HEK293 (cell line): ENCODE measurements around the gene B4GALT1.

Experiments
- CTCF ChIA-PET: fragments of 350-600 bp; formaldehyde crosslinking; extraction: SDS; loops from one replicate; lab custom pipeline; 2021; ENCODE audit warnings: antibody characterized with exemption; lab: Yijun Ruan, JAX
- POLR2A ChIA-PET: fragments of 300-600 bp; formaldehyde crosslinking; extraction: SDS; loops from one replicate; lab custom pipeline; 2020; ENCODE audit warnings: antibody characterized with exemption, inconsistent platforms; lab: Yijun Ruan, JAX
- H3K27ac ChIP-seq: fragments of 200-500 bp; sonication (Bioruptor generic); 2 replicates; pipeline ENCODE4 v1.5.1; 2014; ENCODE audit warnings: low read depth, low read length, control low read depth, inconsistent platforms; ENCODE audit errors: extremely low read depth
- H3K36me3 ChIP-seq, 2 experiments: fragments of 200-500 bp in 1 of 2; sonication (Bioruptor generic) in 1 of 2; 1 replicate in 1 of 2; 2 replicates in 1 of 2; pipeline ENCODE4 v1.5.1; 2014 to 2017; ENCODE audit warnings: inconsistent platforms in 2 of 2, low read length in 2 of 2; ENCODE audit not compliant: control insufficient read depth in 2 of 2, insufficient read depth in 1 of 2
- H3K4me1 ChIP-seq: fragments of 200-500 bp; sonication (Bioruptor generic); 2 replicates; pipeline ENCODE4 v1.5.1; 2014; ENCODE audit warnings: mild to moderate bottlenecking, low read length, inconsistent platforms; ENCODE audit not compliant: control insufficient read depth, insufficient read depth
- H3K4me3 ChIP-seq: 2 replicates; pipeline ENCODE4 v1.5.1; 2011; ENCODE audit warnings: low read depth, mild to moderate bottlenecking, control low read depth, low read length, moderate library complexity
- H3K9me3 ChIP-seq: fragments of 200-500 bp; sonication (Bioruptor generic); 2 replicates; pipeline ENCODE4 v1.5.1; 2014; ENCODE audit warnings: low read depth, low read length, inconsistent platforms; ENCODE audit not compliant: control insufficient read depth, insufficient read depth
- BCL11A ChIP-seq: fragments of 450-650 bp; formaldehyde crosslinking; IDR thresholded peaks from 2 replicates; pipeline ENCODE4 v1.5.1; 2016; ENCODE audit warnings: low read depth, missing biosample characterization, missing genetic modification characterization
- EGR2 ChIP-seq: fragments of 450-650 bp; formaldehyde crosslinking; IDR thresholded peaks from 2 replicates; pipeline ENCODE4 v1.5.1; 2016; ENCODE audit warnings: low read depth, missing biosample characterization, missing genetic modification characterization
- GLIS1 ChIP-seq: fragments of 450-650 bp; formaldehyde crosslinking; IDR thresholded peaks from 2 replicates; pipeline ENCODE4 v1.5.1; 2016; ENCODE audit warnings: missing biosample characterization, missing genetic modification characterization
- MZF1 ChIP-seq: fragments of 450-650 bp; formaldehyde crosslinking; IDR thresholded peaks from 2 replicates; pipeline ENCODE4 v1.5.1; 2017; ENCODE audit warnings: missing biosample characterization, missing genetic modification characterization, borderline replicate concordance
- OSR2 ChIP-seq: fragments of 450-650 bp; formaldehyde crosslinking; IDR thresholded peaks from 2 replicates; pipeline ENCODE4 v1.5.1; 2016; ENCODE audit warnings: missing biosample characterization, missing genetic modification characterization
- OVOL3 ChIP-seq: fragments of 450-650 bp; formaldehyde crosslinking; IDR thresholded peaks from 2 replicates; pipeline ENCODE4 v1.5.1; 2016; ENCODE audit warnings: missing biosample characterization, missing genetic modification characterization
- ZFHX2 ChIP-seq: fragments of 450-650 bp; formaldehyde crosslinking; conservative IDR thresholded peaks from 2 replicates; pipeline ENCODE4 v1.5.1; 2016; ENCODE audit warnings: missing biosample characterization, missing genetic modification characterization
- ZFP37 ChIP-seq: fragments of 450-650 bp; formaldehyde crosslinking; IDR thresholded peaks from 2 replicates; pipeline ENCODE4 v1.5.1; 2016; ENCODE audit warnings: missing biosample characterization, missing genetic modification characterization
- ZFP41 ChIP-seq: fragments of 450-650 bp; formaldehyde crosslinking; IDR thresholded peaks from 2 replicates; pipeline ENCODE4 v1.5.1; 2016; ENCODE audit warnings: missing biosample characterization, missing genetic modification characterization, borderline replicate concordance
- ZIC2 ChIP-seq: fragments of 450-650 bp; formaldehyde crosslinking; IDR thresholded peaks from 2 replicates; pipeline ENCODE4 v1.5.1; 2016; ENCODE audit warnings: missing biosample characterization, missing genetic modification characterization
- ZNF121 ChIP-seq: fragments of 450-650 bp; formaldehyde crosslinking; IDR thresholded peaks from 2 replicates; pipeline ENCODE4 v1.5.1; 2016; ENCODE audit warnings: missing biosample characterization, missing genetic modification characterization
- ZNF2 ChIP-seq: fragments of 450-650 bp; formaldehyde crosslinking; IDR thresholded peaks from 2 replicates; pipeline ENCODE4 v1.5.1; 2016; ENCODE audit warnings: missing biosample characterization, missing genetic modification characterization
- ZNF391 ChIP-seq: fragments of 450-650 bp; formaldehyde crosslinking; IDR thresholded peaks from 2 replicates; pipeline ENCODE4 v1.5.1; 2016; ENCODE audit warnings: low read depth, missing biosample characterization, missing genetic modification characterization, borderline replicate concordance
- ZNF529 ChIP-seq: fragments of 450-650 bp; formaldehyde crosslinking; IDR thresholded peaks from 2 replicates; pipeline ENCODE4 v1.5.1; 2017; ENCODE audit warnings: missing genetic modification characterization, missing biosample characterization; ENCODE audit not compliant: insufficient replicate concordance
- ZNF600 ChIP-seq: fragments of 450-650 bp; formaldehyde crosslinking; IDR thresholded peaks from 2 replicates; pipeline ENCODE4 v1.5.1; 2016; ENCODE audit warnings: missing biosample characterization, missing genetic modification characterization
- ZNF610 ChIP-seq: fragments of 450-650 bp; formaldehyde crosslinking; IDR thresholded peaks from 2 replicates; pipeline ENCODE4 v1.5.1; 2016; ENCODE audit warnings: missing biosample characterization, missing genetic modification characterization, borderline replicate concordance
- ZNF830 ChIP-seq: fragments of 450-650 bp; IDR thresholded peaks from 2 replicates; pipeline ENCODE4 v1.5.0; 2018; ENCODE audit warnings: missing biosample characterization, missing genetic modification characterization, low read depth, mild to moderate bottlenecking, moderate library complexity
- TF ChIP-seq, protein P1 (sequence below): fragments of 450-650 bp; formaldehyde crosslinking; IDR thresholded peaks from 2 replicates; pipeline ENCODE4 v1.5.1; 2017; ENCODE audit warnings: missing biosample characterization, missing genetic modification characterization
- TF ChIP-seq, protein P2 (sequence below): fragments of 450-650 bp; formaldehyde crosslinking; IDR thresholded peaks from 2 replicates; pipeline ENCODE4 v1.5.1; 2016; ENCODE audit warnings: missing biosample characterization, missing genetic modification characterization

The B4GALT1 gene

DNA sequence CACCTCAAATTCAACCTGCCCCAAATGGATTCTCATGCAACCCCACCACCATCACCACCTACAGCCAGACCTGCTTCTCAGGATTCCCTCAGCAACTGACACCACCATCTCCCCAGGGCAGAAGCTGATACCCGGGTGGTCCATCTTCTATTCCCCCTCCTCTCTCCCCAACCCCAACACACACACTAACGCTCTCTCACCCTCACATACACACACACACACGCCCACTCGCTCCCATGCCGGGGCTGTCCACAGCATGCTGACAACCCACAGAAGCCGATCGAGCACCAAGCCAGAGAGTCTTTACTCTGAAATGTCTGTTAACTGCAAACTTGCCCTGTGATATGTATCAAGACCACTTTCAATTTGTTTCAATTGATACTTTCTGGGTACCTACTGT, 28.4 kb downstream of the B4GALT1 start:
- TF ChIP-seq OSR2 (tag by site-specific recombination) (no peak), EGR2 (tag by site-specific recombination) (peak; percentile 34; the same call in 1 of the 2 replicates), ZNF391 (tag by site-specific recombination) (no peak), ZFHX2 (tag by site-specific recombination) (peak; percentile 79)
- H3K36me3 ChIP-seq = peaks cover 0 to 16% of the 10 kb centered on the region in 2 experiments; a peak in 1 of 3 replicates
- no peak overlapping the region for H3K4me3 ChIP-seq
- ChIA-PET CTCF (interaction anchor here (1.0 to 1.2 kb wide), 2 partner anchors 10 to 32 kb away, joined by 3 to 4 read pairs; no protein-coding TSS in a partner anchor), POLR2A (interaction anchor here (1.3 kb wide), 1 partner anchor 28 kb away, joined by 4 read pairs; the partner anchor contains the start of gene B4GALT1)
- H3K9me3 ChIP-seq = no peaks in the 10 kb centered on the region
- no peak overlapping the region for H3K27ac ChIP-seq
- 0 out of 2 replicates have a peak, but pooled peaks cover 5% of the 10 kb centered on the region for H3K4me1 ChIP-seq

DNA sequence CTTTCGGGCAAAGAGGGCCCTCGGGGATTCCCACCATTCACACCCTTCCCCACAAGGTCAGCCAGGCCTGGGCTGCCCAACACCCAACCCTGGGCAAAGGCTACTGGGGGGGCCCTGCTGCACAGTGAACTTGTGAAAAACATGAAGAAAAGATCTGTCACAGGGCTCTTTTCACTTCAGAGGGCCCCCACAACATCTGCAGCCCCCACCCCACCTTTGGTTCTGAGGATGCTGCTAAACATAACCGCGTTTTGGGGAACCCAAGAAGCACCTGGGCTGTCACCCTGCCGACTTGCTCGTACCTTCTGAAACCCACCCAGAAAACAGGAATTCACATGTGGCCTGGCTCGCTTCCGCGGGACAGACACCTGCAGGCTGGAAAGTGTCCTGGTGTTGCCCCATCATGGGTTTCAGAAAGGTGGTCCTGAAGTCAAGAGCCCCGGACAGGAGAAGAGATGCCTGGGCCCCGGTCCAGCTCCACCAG, 29.3 kb downstream of the B4GALT1 start:
- Histone ChIP-seq H3K27ac (no peak overlapping the region), H3K4me1 (0 out of 2 replicates have a peak, but pooled peaks cover 5% of the 10 kb centered on the region)
- POLR2A ChIA-PET = no interaction called here
- TF ChIP-seq ZNF2 (tag by site-specific recombination) (no peak), OVOL3 (tag by site-specific recombination) (no peak), ZNF600 (tag by site-specific recombination) (no peak), MZF1 (no peak)
- TF ChIP-seq, all 188 proteins: peak for 0
- Histone ChIP-seq H3K4me3 (no peak overlapping the region), H3K36me3 (peaks cover 0 to 24% of the 10 kb centered on the region in 2 experiments; a peak in 1 of 3 replicates), H3K9me3 (no peaks in the 10 kb centered on the region)
- CTCF ChIA-PET = interaction anchor here (0.7 kb wide), 1 partner anchor 88 kb away, joined by 3 read pairs; no protein-coding TSS in a partner anchor

DNA sequence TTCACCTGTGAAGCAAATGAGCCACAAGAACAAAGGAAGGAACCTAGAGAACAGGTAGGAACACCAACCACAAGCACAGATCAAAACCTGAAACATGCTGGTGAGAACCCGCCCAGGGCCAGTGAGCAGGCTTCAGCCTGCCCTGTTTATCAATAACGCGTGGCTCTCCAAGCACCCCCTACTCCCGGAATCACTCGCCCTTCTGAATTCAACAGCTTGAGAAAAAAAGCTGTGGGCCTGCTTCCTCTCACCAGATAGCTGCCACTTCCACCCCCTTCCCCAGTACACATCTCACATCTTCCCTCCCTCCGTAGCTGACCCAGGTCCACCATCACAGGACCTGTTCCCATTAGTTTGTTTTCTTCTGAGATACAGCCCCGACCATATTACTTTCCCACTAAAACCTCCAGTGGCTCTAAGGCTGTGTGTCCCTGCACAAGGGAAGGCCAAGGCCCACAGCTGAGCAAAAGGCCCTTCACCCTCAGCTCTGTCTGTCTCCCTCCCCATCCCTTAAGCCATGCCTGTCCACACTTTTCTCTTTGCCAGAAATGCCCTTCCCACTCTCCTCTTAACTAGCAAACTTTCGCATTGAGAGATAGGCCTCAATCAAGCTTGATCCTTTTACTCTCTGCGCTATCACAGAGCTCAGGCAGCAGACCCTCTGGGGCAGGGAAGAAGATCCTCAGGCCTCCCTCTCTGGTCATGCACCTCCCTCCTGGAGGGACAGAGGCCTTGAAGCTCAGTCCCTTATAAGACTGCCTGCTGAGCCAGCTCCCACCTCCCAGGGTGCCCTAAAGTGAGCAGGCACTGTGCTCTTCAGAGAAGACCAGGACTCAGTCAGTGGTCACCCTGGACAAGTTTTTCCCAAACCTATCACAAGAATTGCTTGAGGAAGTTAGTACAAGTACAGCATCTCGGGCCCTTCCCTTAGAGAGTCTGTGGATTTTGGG, 30.1 kb downstream of the B4GALT1 start:
- CTCF ChIA-PET = interaction anchor here (0.7 kb wide), 1 partner anchor 89 kb away, joined by 3 read pairs; no protein-coding TSS in a partner anchor

More for the DNA sequence above, 30.1 kb downstream of the B4GALT1 start:
- H3K36me3 ChIP-seq = peaks cover 0 to 29% of the 10 kb centered on the region in 2 experiments; a peak in 1 of 3 replicates
- no peaks in the 10 kb centered on the region for H3K9me3 ChIP-seq
- no peak overlapping the region for H3K27ac ChIP-seq
- POLR2A ChIA-PET = no interaction called here
- TF ChIP-seq, protein P1, sequence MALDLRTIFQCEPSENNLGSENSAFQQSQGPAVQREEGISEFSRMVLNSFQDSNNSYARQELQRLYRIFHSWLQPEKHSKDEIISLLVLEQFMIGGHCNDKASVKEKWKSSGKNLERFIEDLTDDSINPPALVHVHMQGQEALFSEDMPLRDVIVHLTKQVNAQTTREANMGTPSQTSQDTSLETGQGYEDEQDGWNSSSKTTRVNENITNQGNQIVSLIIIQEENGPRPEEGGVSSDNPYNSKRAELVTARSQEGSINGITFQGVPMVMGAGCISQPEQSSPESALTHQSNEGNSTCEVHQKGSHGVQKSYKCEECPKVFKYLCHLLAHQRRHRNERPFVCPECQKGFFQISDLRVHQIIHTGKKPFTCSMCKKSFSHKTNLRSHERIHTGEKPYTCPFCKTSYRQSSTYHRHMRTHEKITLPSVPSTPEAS = no peak
- TF ChIP-seq ZFP37 (no peak), ZNF121 (tag by site-specific recombination) (no peak), ZNF830 (no peak), ZFP41 (tag by site-specific recombination) (no peak), ZIC2 (tag by site-specific recombination) (peak; percentile 69), BCL11A (tag by site-specific recombination) (no peak), ZNF610 (tag by site-specific recombination) (no peak), ZNF529 (no peak), GLIS1 (tag by site-specific recombination) (0 out of 2 replicates have a peak, but pooled peaks have one; percentile 23)
- TF ChIP-seq, protein P2, sequence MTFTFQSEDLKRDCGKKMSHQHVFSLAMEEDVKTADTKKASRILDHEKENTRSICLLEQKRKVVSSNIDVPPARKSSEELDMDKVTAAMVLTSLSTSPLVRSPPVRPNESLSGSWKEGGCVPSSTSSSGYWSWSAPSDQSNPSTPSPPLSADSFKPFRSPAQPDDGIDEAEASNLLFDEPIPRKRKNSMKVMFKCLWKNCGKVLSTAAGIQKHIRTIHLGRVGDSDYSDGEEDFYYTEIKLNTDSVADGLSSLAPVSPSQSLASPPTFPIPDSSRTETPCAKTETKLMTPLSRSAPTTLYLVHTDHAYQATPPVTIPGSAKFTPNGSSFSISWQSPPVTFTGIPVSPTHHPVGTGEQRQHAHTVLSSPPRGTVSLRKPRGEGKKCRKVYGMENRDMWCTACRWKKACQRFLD (tag by site-specific recombination) = no peak
- 0 out of 2 replicates have a peak, but pooled peaks cover 5% of the 10 kb centered on the region for H3K4me1 ChIP-seq
- H3K4me3 ChIP-seq = no peak overlapping the region
